SK-N-SH (cell line): ENCODE data around the gene PRM1. TPM values are rescaled to one million over a fixed set of nuclear protein-coding genes. Genes with fewer than 3 reads are reported as not detected.

Source experiments
- CTCF ChIA-PET: fragments of 300-600, 350-600 bp; formaldehyde crosslinking; extraction: SDS; loops from one replicate; lab custom pipeline; 2021; lab: Yijun Ruan, JAX
- POLR2A ChIA-PET: fragments of 350-600 bp; sonication (Branson Sonifier 250); formaldehyde crosslinking; extraction: SDS; loops from one replicate; lab custom pipeline; 2020; ENCODE audit warnings: antibody characterized with exemption, inconsistent platforms; lab: Yijun Ruan, JAX
- DNase-seq: peaks from one replicate; pipeline ENCODE4 v3.0.0; 2012
- H2AFZ ChIP-seq: fragments of 200-600 bp; sonication (generic); 2 replicates; pipeline ENCODE4 v1.8.1; 2016; ENCODE audit warnings: antibody characterized with exemption, mild to moderate bottlenecking, low read depth
- H3F3A ChIP-seq: fragments of 200-600 bp; sonication (generic); replicated peaks from 2 replicates; pipeline ENCODE3; 2016; ENCODE audit warnings: antibody characterized with exemption, mild to moderate bottlenecking; ENCODE audit not compliant: insufficient read depth
- H3K27ac ChIP-seq, 2 experiments: fragments of 200-500 bp in 1 of 2; fragments of 200-600 bp in 1 of 2; sonication (Bioruptor generic) in 1 of 2; sonication (generic), shearing (Covaris generic) in 1 of 2; 2 replicates each; pipeline versions ENCODE4 v1.5.1 to v1.6.1; 2014 to 2016; ENCODE audit warnings: low read depth in 2 of 2, inconsistent platforms in 1 of 2, low read length in 1 of 2, mild to moderate bottlenecking in 1 of 2, mixed read lengths in 1 of 2
- H3K27me3 ChIP-seq: fragments of 200-600 bp; sonication (generic), shearing (Covaris generic); 2 replicates; pipeline ENCODE4 v1.6.1; 2016; ENCODE audit warnings: mixed run types; ENCODE audit not compliant: insufficient read depth
- H3K36me3 ChIP-seq, 2 experiments: fragments of 200-500 bp in 1 of 2; fragments of 200-600 bp in 1 of 2; sonication (Bioruptor generic) in 1 of 2; sonication (generic) in 1 of 2; replicated peaks in 1 of 2; 2 replicates each; pipeline versions ENCODE3 to v1.5.1; 2014 to 2016; ENCODE audit warnings: low read length in 1 of 2, mild to moderate bottlenecking in 1 of 2; ENCODE audit not compliant: insufficient read depth in 2 of 2, control insufficient read depth in 1 of 2
- H3K4me1 ChIP-seq, 2 experiments: fragments of 200-500 bp in 1 of 2; fragments of 200-600 bp in 1 of 2; sonication (Bioruptor generic) in 1 of 2; sonication (generic), shearing (Covaris generic) in 1 of 2; 2 replicates each; pipeline versions ENCODE4 v1.5.1 to v1.6.1; 2014 to 2016; ENCODE audit warnings: low read depth in 1 of 2, low read length in 1 of 2, mixed run types in 1 of 2; ENCODE audit not compliant: insufficient read depth in 2 of 2, control insufficient read depth in 1 of 2
- H3K4me2 ChIP-seq: fragments of 200-600 bp; sonication (generic), shearing (Covaris generic); 2 replicates; pipeline ENCODE4 v1.6.1; 2017; ENCODE audit warnings: mixed run types
- H3K4me3 ChIP-seq, 2 experiments: fragments of 200-500 bp in 1 of 2; fragments of 200-600 bp in 1 of 2; sonication (Bioruptor generic) in 1 of 2; sonication (generic), shearing (Covaris generic) in 1 of 2; 2 replicates each; pipeline versions ENCODE4 v1.5.1 to v1.8.1; 2014 to 2016; ENCODE audit warnings: low read depth in 2 of 2, inconsistent platforms in 1 of 2, low read length in 1 of 2, mild to moderate bottlenecking in 1 of 2, mixed read lengths in 1 of 2, moderate library complexity in 1 of 2
- H3K79me2 ChIP-seq: fragments of 200-600 bp; sonication (generic); 2 replicates; pipeline ENCODE4 v1.8.1; 2017; ENCODE audit warnings: mild to moderate bottlenecking; ENCODE audit not compliant: insufficient read depth
- H3K9ac ChIP-seq: fragments of 200-600 bp; sonication (generic); 2 replicates; pipeline ENCODE4 v1.6.1; 2017; ENCODE audit warnings: mixed run types
- H3K9me2 ChIP-seq: fragments of 200-600 bp; sonication (generic); 2 replicates; pipeline ENCODE4 v1.6.1; 2017; ENCODE audit warnings: mixed run types
- H3K9me3 ChIP-seq: fragments of 200-600 bp; sonication (generic); 2 replicates; pipeline ENCODE4 v1.6.1; 2017; ENCODE audit warnings: mixed run types, mild to moderate bottlenecking, moderate library complexity
- H4K20me1 ChIP-seq: fragments of 200-600 bp; sonication (generic); 2 replicates; pipeline ENCODE4 v1.6.1; 2017; ENCODE audit warnings: mild to moderate bottlenecking, mixed run types; ENCODE audit not compliant: insufficient read depth
- CTCF ChIP-seq: fragments of 200-600 bp; sonication (generic); IDR thresholded peaks from 2 replicates; pipeline ENCODE4 v1.6.1; 2017; ENCODE audit warnings: antibody characterized with exemption, mild to moderate bottlenecking, moderate library complexity
- ELF1 ChIP-seq: IDR thresholded peaks from 2 replicates; pipeline ENCODE4 v1.4.0; 2012
- FOSL2 ChIP-seq: IDR thresholded peaks from 2 replicates; pipeline ENCODE4 v1.4.0; 2012; ENCODE audit warnings: low read depth, mild to moderate bottlenecking, moderate library complexity, borderline replicate concordance
- FOXJ3 ChIP-seq: sonication (generic); formaldehyde crosslinking; IDR thresholded peaks from 2 replicates; pipeline ENCODE4 v1.5.1; 2020; ENCODE audit warnings: mild to moderate bottlenecking, missing genetic modification reagents
- GABPA ChIP-seq: IDR thresholded peaks from 2 replicates; pipeline ENCODE4 v1.4.0; 2012; ENCODE audit warnings: low read depth, mild to moderate bottlenecking
- MEF2A ChIP-seq: IDR thresholded peaks from 2 replicates; pipeline ENCODE4 v1.4.0; 2012; ENCODE audit warnings: low read depth, borderline replicate concordance
- PBX3 ChIP-seq: IDR thresholded peaks from 2 replicates; pipeline ENCODE4; 2012
- RXRA ChIP-seq: IDR thresholded peaks from 2 replicates; pipeline ENCODE4 v1.4.0; 2012; ENCODE audit warnings: low read depth, mild to moderate bottlenecking, borderline replicate concordance
- SMC3 ChIP-seq: IDR thresholded peaks from 2 replicates; pipeline ENCODE4 v1.6.1; 2012; ENCODE audit warnings: low read depth, low read length, improper control_type of control experiment
- TCF12 ChIP-seq: IDR thresholded peaks from 2 replicates; pipeline ENCODE4 v1.4.0; 2012
- TEAD4 ChIP-seq: IDR thresholded peaks from 2 replicates; pipeline ENCODE4 v1.4.0; 2012; ENCODE audit warnings: mild to moderate bottlenecking, borderline replicate concordance; ENCODE audit not compliant: insufficient read depth
- USF1 ChIP-seq: IDR thresholded peaks from 2 replicates; pipeline ENCODE4 v1.4.0; 2012; ENCODE audit warnings: low read depth, borderline replicate concordance
- WGBS: methylation state at CpG from one replicate; pipeline ENCODE4 v1.1.6; 2017; ENCODE audit warnings: low lambda C conversion rate; 5-methylcytosine and 5-hydroxymethylcytosine counted together
- polyA plus RNA-seq, 3 experiments: library from polyadenylated mRNA; depleted of rRNA; stranded (reverse); fragments of >200 nt; gene quantifications; 2 replicates each; pipeline ENCODE4 v1.2.3, GENCODE V29; 2012
- TF ChIP-seq, protein P1 (sequence below): IDR thresholded peaks from 2 replicates; pipeline ENCODE4 v1.4.0; 2012; ENCODE audit warnings: low read depth, borderline replicate concordance
- TF ChIP-seq, protein P2 (sequence below): fragments of 150-350 bp; IDR thresholded peaks from 2 replicates; pipeline ENCODE4 v1.6.1; 2017; ENCODE audit warnings: antibody characterized with exemption, low read length, low read depth, borderline replicate concordance

Gene PRM1
- polyA plus RNA-seq, 1 of the 3 experiments (the other 2 are of a cell fraction), result not detected

GRCh38 chr16:11235703-11235991 lies 45.5 kb downstream of the PRM1 start:
- H3K27ac ChIP-seq, result no peak overlapping the region
- H3K4me2 ChIP-seq, result no peak overlapping the region
- H3K9ac ChIP-seq, result no peak overlapping the region
- no peak overlapping the region for H3K4me3 ChIP-seq
- no peaks in the 10 kb centered on the region; a peak in 1 of 4 replicates for H3K4me1 ChIP-seq
- H3K9me2 ChIP-seq, result no peaks in the 10 kb centered on the region
- TF ChIP-seq TCF12 (no peak), SMC3 (no peak), TEAD4 (no peak), ELF1 (no peak), FOSL2 (no peak), MEF2A (no peak), RXRA (no peak), USF1 (no peak), FOXJ3 (CRISPR knock-in tag) (no peak), CTCF (no peak), GABPA (no peak), PBX3 (no peak)
- TF ChIP-seq, protein P1, sequence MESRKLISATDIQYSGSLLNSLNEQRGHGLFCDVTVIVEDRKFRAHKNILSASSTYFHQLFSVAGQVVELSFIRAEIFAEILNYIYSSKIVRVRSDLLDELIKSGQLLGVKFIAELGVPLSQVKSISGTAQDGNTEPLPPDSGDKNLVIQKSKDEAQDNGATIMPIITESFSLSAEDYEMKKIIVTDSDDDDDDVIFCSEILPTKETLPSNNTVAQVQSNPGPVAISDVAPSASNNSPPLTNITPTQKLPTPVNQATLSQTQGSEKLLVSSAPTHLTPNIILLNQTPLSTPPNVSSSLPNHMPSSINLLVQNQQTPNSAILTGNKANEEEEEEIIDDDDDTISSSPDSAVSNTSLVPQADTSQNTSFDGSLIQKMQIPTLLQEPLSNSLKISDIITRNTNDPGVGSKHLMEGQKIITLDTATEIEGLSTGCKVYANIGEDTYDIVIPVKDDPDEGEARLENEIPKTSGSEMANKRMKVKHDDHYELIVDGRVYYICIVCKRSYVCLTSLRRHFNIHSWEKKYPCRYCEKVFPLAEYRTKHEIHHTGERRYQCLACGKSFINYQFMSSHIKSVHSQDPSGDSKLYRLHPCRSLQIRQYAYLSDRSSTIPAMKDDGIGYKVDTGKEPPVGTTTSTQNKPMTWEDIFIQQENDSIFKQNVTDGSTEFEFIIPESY, result no peak
- TF ChIP-seq, protein P2, sequence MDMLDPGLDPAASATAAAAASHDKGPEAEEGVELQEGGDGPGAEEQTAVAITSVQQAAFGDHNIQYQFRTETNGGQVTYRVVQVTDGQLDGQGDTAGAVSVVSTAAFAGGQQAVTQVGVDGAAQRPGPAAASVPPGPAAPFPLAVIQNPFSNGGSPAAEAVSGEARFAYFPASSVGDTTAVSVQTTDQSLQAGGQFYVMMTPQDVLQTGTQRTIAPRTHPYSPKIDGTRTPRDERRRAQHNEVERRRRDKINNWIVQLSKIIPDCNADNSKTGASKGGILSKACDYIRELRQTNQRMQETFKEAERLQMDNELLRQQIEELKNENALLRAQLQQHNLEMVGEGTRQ, result no peak
- no peaks in the 10 kb centered on the region for H3K27me3 ChIP-seq
- H2AFZ ChIP-seq, result no peak overlapping the region
- WGBS, result 94% methylated on average over 5 of the region's 5 CpGs
- DNase-seq, result no peak
- no peaks in the 10 kb centered on the region for H3K36me3 ChIP-seq
- H3F3A ChIP-seq, result no peaks in the 10 kb centered on the region
- ChIA-PET POLR2A (no interaction called here), CTCF (interaction anchor here (1.5 kb wide), 1 partner anchor 20 kb away, joined by 6 read pairs; the partner anchor contains the start of gene SOCS1)
- no peaks in the 10 kb centered on the region for H3K79me2 ChIP-seq
- H3K9me3 ChIP-seq, result no peaks in the 10 kb centered on the region
- H4K20me1 ChIP-seq, result no peaks in the 10 kb centered on the region
